K562 (cell line): ENCODE results near the gene MRO. TPM values are rescaled to one million over a fixed set of nuclear protein-coding genes. Genes with fewer than 3 reads are reported as not detected.

Experiments used
- ATAC-seq: fragments of 200-7000 bp; cut with Tn5 transposase; 3 replicates; pipeline ENCODE4 v1.9.1; 2020; ENCODE audit warnings: moderate library complexity
- BruUV-seq: library from RNA; stranded (reverse); fragments of 400-500 nt; replicated peaks from 2 replicates; lab custom pipeline; 2021; lab: Mats Ljungman, UMichigan
- CTCF ChIA-PET: fragments of 300-600 bp; formaldehyde crosslinking; extraction: SDS; loops from one replicate; lab custom pipeline; 2021; ENCODE audit warnings: low intra/inter-chr PET ratio; lab: Yijun Ruan, JAX
- POLR2A ChIA-PET: fragments of 300-600, 350-650 bp; sonication (Branson Sonifier 250); formaldehyde crosslinking; extraction: SDS; loops from one replicate; lab custom pipeline; 2021; ENCODE audit warnings: antibody characterized with exemption, inconsistent platforms; lab: Yijun Ruan, JAX
- DNase-seq, 4 experiments: peaks; one replicate each; pipeline versions ENCODE4 v3.0.0 to v3.0.0-alpha.2; 2011 to 2018; ENCODE audit warnings: low spot score in 3 of 4, mixed read lengths in 3 of 4; ENCODE audit errors: extremely low read depth in 1 of 4
- FAIRE-seq: peaks from 2 replicates; lab custom pipeline; 2011; peaks lifted over from hg19 to GRCh38; lab: Jason Lieb, UNC
- H2AFZ ChIP-seq: 2 replicates; pipeline ENCODE4 v1.6.0; 2011; ENCODE audit warnings: low read depth, low read length, control low read depth, inconsistent platforms
- H3K27ac ChIP-seq: fragments of 200-600 bp; 3 replicates; pipeline ENCODE4 v1.8.0; 2011; ENCODE audit warnings: low read depth, mild to moderate bottlenecking, control low read depth, inconsistent platforms, low read length, moderate library complexity, mixed read lengths; ENCODE audit errors: extremely low read depth
- H3K27me3 ChIP-seq, 2 experiments: fragments of 300-600 bp in 1 of 2; 2 replicates in 1 of 2; 3 replicates in 1 of 2; pipeline versions ENCODE4 v1.6.0 to v1.8.0; 2011; ENCODE audit warnings: inconsistent platforms in 2 of 2, low read length in 2 of 2, mild to moderate bottlenecking in 1 of 2, mixed read lengths in 1 of 2, moderate library complexity in 1 of 2; ENCODE audit not compliant: control insufficient read depth in 2 of 2, insufficient read depth in 2 of 2
- H3K36me3 ChIP-seq: fragments of 300-600 bp; 3 replicates; pipeline ENCODE4 v1.8.0; 2011; ENCODE audit warnings: mild to moderate bottlenecking, low read length, inconsistent platforms; ENCODE audit not compliant: control insufficient read depth, insufficient read depth
- H3K4me1 ChIP-seq, 2 experiments: fragments of 200-600 bp in 1 of 2; replicated peaks in 1 of 2; 2 replicates in 1 of 2; 3 replicates in 1 of 2; pipeline versions ENCODE4 v1.5.1 to v1.8.0; 2011; ENCODE audit warnings: inconsistent platforms in 2 of 2, low read length in 2 of 2, mild to moderate bottlenecking in 1 of 2, mixed read lengths in 1 of 2, moderate library complexity in 1 of 2; ENCODE audit not compliant: control insufficient read depth in 2 of 2, insufficient read depth in 2 of 2
- H3K4me2 ChIP-seq: 2 replicates; pipeline ENCODE4 v1.6.1; 2011; ENCODE audit warnings: low read length, control low read depth, inconsistent platforms, mixed read lengths; ENCODE audit not compliant: insufficient read depth
- H3K4me3 ChIP-seq: fragments of 200-600 bp; sonication (generic), shearing (Covaris generic); 2 replicates; pipeline ENCODE4 v1.5.1; 2016; ENCODE audit warnings: control low read depth, inconsistent platforms
- H3K79me2 ChIP-seq: fragments of 200-600 bp; 3 replicates; pipeline ENCODE4 v1.8.0; 2011; ENCODE audit warnings: low read length, inconsistent platforms; ENCODE audit not compliant: control insufficient read depth, insufficient read depth
- H3K9ac ChIP-seq, 2 experiments: 2 replicates each; pipeline versions ENCODE4 v1.6.0 to v1.6.1; 2011; ENCODE audit warnings: low read depth in 2 of 2, low read length in 2 of 2, control low read depth in 1 of 2, inconsistent platforms in 1 of 2, mild to moderate bottlenecking in 1 of 2, mixed read lengths in 1 of 2; ENCODE audit not compliant: insufficient read depth in 1 of 2
- H3K9me1 ChIP-seq: one replicate; pipeline ENCODE4 v1.6.0; 2011; ENCODE audit warnings: inconsistent platforms, mild to moderate bottlenecking, low read length, moderate library complexity; ENCODE audit not compliant: control insufficient read depth, insufficient read depth
- H3K9me3 ChIP-seq: replicated peaks from 2 replicates; pipeline ENCODE4 v1.5.1; 2011; ENCODE audit warnings: low read depth, low read length, inconsistent platforms; ENCODE audit not compliant: control insufficient read depth, insufficient read depth
- H4K20me1 ChIP-seq: replicated peaks from 2 replicates; pipeline ENCODE4 v1.6.1; 2011; ENCODE audit warnings: low read length, inconsistent platforms, mixed read lengths; ENCODE audit not compliant: control insufficient read depth, insufficient read depth
- CHD4 ChIP-seq: fragments of 200-600 bp; sonication (generic); IDR thresholded peaks from 3 replicates; pipeline ENCODE4 v1.6.1; 2012; ENCODE audit warnings: low read depth, mild to moderate bottlenecking, mixed read lengths, low read length, inconsistent platforms; ENCODE audit not compliant: insufficient read depth, insufficient replicate concordance, poor library complexity, severe bottlenecking
- ERF ChIP-seq: fragments of 450-650 bp; formaldehyde crosslinking; IDR thresholded peaks from 2 replicates; pipeline ENCODE4 v1.4.0; 2020; ENCODE audit warnings: mild to moderate bottlenecking, mixed read lengths
- ETV5 ChIP-seq: sonication (generic); formaldehyde crosslinking; IDR thresholded peaks from 2 replicates; pipeline ENCODE4 v1.4.0; 2020; ENCODE audit warnings: low read depth, mild to moderate bottlenecking, missing genetic modification reagents
- FOSL1 ChIP-seq: fragments of 200-800 bp; sonication (Bioruptor generic); conservative IDR thresholded peaks from 2 replicates; pipeline ENCODE4 v1.6.1; 2016; ENCODE audit warnings: missing genetic modification characterization, missing compliant biosample characterization
- HLTF ChIP-seq: fragments of 450-650 bp; IDR thresholded peaks from 2 replicates; pipeline ENCODE4 v1.6.1; 2016
- MAFG ChIP-seq: fragments of 450-650 bp; conservative IDR thresholded peaks from 2 replicates; pipeline ENCODE4 v1.6.1; 2016; ENCODE audit warnings: missing genetic modification characterization, missing compliant biosample characterization
- NFRKB ChIP-seq: fragments of 450-650 bp; IDR thresholded peaks from 2 replicates; pipeline ENCODE4 v1.6.1; 2016; ENCODE audit warnings: low read depth
- RBM14 ChIP-seq: fragments of 200-400 bp; formaldehyde crosslinking; IDR thresholded peaks from 2 replicates; pipeline ENCODE4 v1.6.1; 2018; ENCODE audit warnings: low read depth, mild to moderate bottlenecking, low read length, moderate library complexity, borderline replicate concordance; ENCODE audit not compliant: insufficient read depth
- TAF7 ChIP-seq: fragments of 450-650 bp; IDR thresholded peaks from 2 replicates; pipeline ENCODE4 v1.6.1; 2016; ENCODE audit warnings: missing genetic modification characterization, missing compliant biosample characterization
- ZNF263 ChIP-seq: sonication (generic); formaldehyde crosslinking; IDR thresholded peaks from 2 replicates; pipeline ENCODE4 v1.8.0; 2022; ENCODE audit warnings: mild to moderate bottlenecking, missing genetic modification reagents, borderline replicate concordance
- ZNF57 ChIP-seq: fragments of 450-650 bp; formaldehyde crosslinking; IDR thresholded peaks from 2 replicates; pipeline ENCODE4 v1.4.0; 2020; ENCODE audit warnings: mild to moderate bottlenecking, moderate library complexity
- WGBS: fragments of 100-300 bp; shearing (Covaris generic); methylation state at CpG from one replicate; pipeline ENCODE4 v1.1.6; 2016; ENCODE audit warnings: low coverage, mixed read lengths; ENCODE audit not compliant: insufficient coverage; ENCODE audit errors: missing lambda C conversion rate; 5-methylcytosine and 5-hydroxymethylcytosine counted together
- in situ Hi-C: fragments of 300-500 bp; cut with MboI; formaldehyde crosslinking; loops from 4 replicates; pipeline ENCODE4 v1.15.0; 2018; ENCODE audit warnings: inconsistent platforms, mixed read lengths
- intact Hi-C: fragments of 100-400 bp; cut with micrococcal nuclease; formaldehyde crosslinking; loops from 2 replicates; pipeline ENCODE4 v1.14.2; 2022
- polyA plus RNA-seq, 8 experiments: library from polyadenylated mRNA; depleted of rRNA in 4 of 8; stranded (reverse) in 5 of 8; unstranded in 3 of 8; fragments of >200 nt; fragmentation: Nextera tagmentation in 2 of 8; fragmentation: Illumina TruSeq in 1 of 8; extraction: Ambion mirVana in 2 of 8; extraction: Trizol in 1 of 8; gene quantifications; 2 replicates each; pipeline versions ENCODE4 v1.2.1 to v1.2.3, GENCODE V29; 2011 to 2014; ENCODE audit warnings: inconsistent platforms in 1 of 8, missing spikeins in 1 of 8
- total RNA-seq, 7 experiments: library from RNA; depleted of rRNA in 6 of 7; stranded (reverse); fragments of >200 nt in 6 of 7; fragmentation: Illumina TruSeq in 2 of 7; extraction: Trizol in 2 of 7; gene quantifications; 2 replicates each; pipeline versions ENCODE4 v1.2.1 to v1.2.3, GENCODE V29; 2011 to 2021; ENCODE audit warnings: low replicate concordance in 1 of 7
- TF ChIP-seq, protein P1 (sequence below): fragments of 250-450 bp; sonication (Bioruptor Pico); IDR thresholded peaks from 2 replicates; pipeline ENCODE4 v1.5.0; 2021
- TF ChIP-seq, protein P2 (sequence below): fragments of 250-450 bp; sonication (Bioruptor Pico); IDR thresholded peaks from 2 replicates; pipeline ENCODE4 v1.5.0; 2022; ENCODE audit warnings: mild to moderate bottlenecking
- TF ChIP-seq, protein P3 (sequence below): sonication (generic); formaldehyde crosslinking; IDR thresholded peaks from 2 replicates; pipeline ENCODE4 v1.8.0; 2022; ENCODE audit warnings: mild to moderate bottlenecking, missing genetic modification reagents, borderline replicate concordance
- TF ChIP-seq, protein P4 (sequence below): fragments of 450-650 bp; formaldehyde crosslinking; IDR thresholded peaks from 2 replicates; pipeline ENCODE4 v1.4.0; 2020; ENCODE audit warnings: mild to moderate bottlenecking, moderate library complexity

MRO gene
- total and polyA plus RNA-seq, 9 of the 15 experiments (the other 6 are each of a cell fraction or from before 2014, with no cell fraction given) = 0.06 TPM; not detected in 8

DNA sequence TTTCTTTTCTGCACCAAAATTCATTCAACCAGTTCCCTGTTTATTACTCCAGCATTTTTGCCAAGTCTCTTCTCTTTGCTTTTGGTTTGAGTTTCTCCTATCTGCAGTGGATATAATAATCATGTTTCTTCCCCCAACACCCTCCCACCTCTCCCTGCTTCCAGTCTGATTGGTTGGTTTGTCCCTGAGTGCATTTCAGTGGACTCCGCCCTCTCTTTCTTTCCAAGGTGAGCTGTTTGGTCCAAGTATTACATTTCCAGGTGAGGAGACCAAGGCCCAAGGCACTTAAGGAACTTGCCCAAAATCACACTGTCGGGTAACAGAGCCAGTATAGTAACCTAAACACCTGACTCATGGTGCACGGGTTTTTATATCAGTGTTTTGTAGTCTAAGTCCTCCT is 17.7 kb downstream of the MRO start:
- Histone ChIP-seq H2AFZ (no peak overlapping the region), H3K27me3 (peaks cover 7 to 20% of the 10 kb centered on the region in 2 experiments; a peak in 3 of 5 replicates), H3K36me3 (no peaks in the 10 kb centered on the region), H3K9me1 (no peaks in the 10 kb centered on the region), H3K9ac (no peak overlapping the region), H3K27ac (no peak overlapping the region), H3K4me1 (peaks cover 0 to 6% of the 10 kb centered on the region in 2 experiments; a peak in 2 of 5 replicates), H3K4me2 (no peak overlapping the region), H3K79me2 (no peaks in the 10 kb centered on the region), H3K4me3 (no peak overlapping the region), H4K20me1 (no peaks in the 10 kb centered on the region), H3K9me3 (no peaks in the 10 kb centered on the region)
- intact Hi-C loops = no loop called here
- no peak for TF ChIP-seq RBM14
- no peak for TF ChIP-seq FOSL1 (tag)
- TF ChIP-seq ZNF57 (CRISPR knock-in tag) = no peak
- no peak for TF ChIP-seq ETV5
- no peak for TF ChIP-seq MAFG (tag)
- TF ChIP-seq, protein P1, sequence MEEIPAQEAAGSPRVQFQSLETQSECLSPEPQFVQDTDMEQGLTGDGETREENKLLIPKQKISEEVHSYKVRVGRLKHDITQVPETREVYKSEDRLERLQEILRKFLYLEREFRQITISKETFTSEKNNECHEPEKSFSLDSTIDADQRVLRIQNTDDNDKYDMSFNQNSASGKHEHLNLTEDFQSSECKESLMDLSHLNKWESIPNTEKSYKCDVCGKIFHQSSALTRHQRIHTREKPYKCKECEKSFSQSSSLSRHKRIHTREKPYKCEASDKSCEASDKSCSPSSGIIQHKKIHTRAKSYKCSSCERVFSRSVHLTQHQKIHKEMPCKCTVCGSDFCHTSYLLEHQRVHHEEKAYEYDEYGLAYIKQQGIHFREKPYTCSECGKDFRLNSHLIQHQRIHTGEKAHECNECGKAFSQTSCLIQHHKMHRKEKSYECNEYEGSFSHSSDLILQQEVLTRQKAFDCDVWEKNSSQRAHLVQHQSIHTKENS (CRISPR knock-in tag) = no peak
- TF ChIP-seq, protein P2, sequence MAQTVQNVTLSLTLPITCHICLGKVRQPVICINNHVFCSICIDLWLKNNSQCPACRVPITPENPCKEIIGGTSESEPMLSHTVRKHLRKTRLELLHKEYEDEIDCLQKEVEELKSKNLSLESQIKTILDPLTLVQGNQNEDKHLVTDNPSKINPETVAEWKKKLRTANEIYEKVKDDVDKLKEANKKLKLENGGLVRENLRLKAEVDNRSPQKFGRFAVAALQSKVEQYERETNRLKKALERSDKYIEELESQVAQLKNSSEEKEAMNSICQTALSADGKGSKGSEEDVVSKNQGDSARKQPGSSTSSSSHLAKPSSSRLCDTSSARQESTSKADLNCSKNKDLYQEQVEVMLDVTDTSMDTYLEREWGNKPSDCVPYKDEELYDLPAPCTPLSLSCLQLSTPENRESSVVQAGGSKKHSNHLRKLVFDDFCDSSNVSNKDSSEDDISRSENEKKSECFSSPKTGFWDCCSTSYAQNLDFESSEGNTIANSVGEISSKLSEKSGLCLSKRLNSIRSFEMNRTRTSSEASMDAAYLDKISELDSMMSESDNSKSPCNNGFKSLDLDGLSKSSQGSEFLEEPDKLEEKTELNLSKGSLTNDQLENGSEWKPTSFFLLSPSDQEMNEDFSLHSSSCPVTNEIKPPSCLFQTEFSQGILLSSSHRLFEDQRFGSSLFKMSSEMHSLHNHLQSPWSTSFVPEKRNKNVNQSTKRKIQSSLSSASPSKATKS (CRISPR knock-in tag) = no peak
- no peak for TF ChIP-seq CHD4
- TF ChIP-seq TAF7 = no peak
- no peak for TF ChIP-seq NFRKB
- TF ChIP-seq, protein P3, sequence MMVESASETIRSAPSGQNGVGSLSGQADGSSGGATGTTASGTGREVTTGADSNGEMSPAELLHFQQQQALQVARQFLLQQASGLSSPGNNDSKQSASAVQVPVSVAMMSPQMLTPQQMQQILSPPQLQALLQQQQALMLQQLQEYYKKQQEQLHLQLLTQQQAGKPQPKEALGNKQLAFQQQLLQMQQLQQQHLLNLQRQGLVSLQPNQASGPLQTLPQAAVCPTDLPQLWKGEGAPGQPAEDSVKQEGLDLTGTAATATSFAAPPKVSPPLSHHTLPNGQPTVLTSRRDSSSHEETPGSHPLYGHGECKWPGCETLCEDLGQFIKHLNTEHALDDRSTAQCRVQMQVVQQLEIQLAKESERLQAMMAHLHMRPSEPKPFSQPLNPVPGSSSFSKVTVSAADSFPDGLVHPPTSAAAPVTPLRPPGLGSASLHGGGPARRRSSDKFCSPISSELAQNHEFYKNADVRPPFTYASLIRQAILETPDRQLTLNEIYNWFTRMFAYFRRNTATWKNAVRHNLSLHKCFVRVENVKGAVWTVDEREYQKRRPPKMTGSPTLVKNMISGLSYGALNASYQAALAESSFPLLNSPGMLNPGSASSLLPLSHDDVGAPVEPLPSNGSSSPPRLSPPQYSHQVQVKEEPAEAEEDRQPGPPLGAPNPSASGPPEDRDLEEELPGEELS (CRISPR knock-in tag) = no peak
- no peak for TF ChIP-seq HLTF
- TF ChIP-seq ERF (CRISPR knock-in tag) = no peak
- TF ChIP-seq, protein P4, sequence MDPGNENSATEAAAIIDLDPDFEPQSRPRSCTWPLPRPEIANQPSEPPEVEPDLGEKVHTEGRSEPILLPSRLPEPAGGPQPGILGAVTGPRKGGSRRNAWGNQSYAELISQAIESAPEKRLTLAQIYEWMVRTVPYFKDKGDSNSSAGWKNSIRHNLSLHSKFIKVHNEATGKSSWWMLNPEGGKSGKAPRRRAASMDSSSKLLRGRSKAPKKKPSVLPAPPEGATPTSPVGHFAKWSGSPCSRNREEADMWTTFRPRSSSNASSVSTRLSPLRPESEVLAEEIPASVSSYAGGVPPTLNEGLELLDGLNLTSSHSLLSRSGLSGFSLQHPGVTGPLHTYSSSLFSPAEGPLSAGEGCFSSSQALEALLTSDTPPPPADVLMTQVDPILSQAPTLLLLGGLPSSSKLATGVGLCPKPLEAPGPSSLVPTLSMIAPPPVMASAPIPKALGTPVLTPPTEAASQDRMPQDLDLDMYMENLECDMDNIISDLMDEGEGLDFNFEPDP (CRISPR knock-in tag) = no peak
- TF ChIP-seq ZNF263 (CRISPR knock-in tag) = no peak
- DNase-seq (peak in 1 of 4 experiments; percentile 12), ATAC-seq (no peak), FAIRE-seq (no peak)
- ChIA-PET POLR2A (no interaction called here), CTCF (no interaction called here)
- no TSS peak for BruUV-seq
- in situ Hi-C loops = no loop called here
- 7% methylated on average over 3 of the region's 3 CpGs for WGBS
